ENCODE measurements around the gene USP28.

GRCh38 chr11:113789675-113790320, 85.6 kb downstream of the USP28 start:
- TF ChIP-seq POLR2AphosphoS5 (IDR thresholded peaks at IDR 0.05) (no peak), CTCF (IDR thresholded peaks at IDR 0.05) (no peak)
